Glutamatergic neuron (in vitro differentiated cells): ENCODE results near the gene TMEM267. TPM values are rescaled to one million over a fixed set of nuclear protein-coding genes. Genes with fewer than 3 reads are reported as not detected.
"Not testable (repeated sequence)": the region's sequence is repeated elsewhere in the genome, so short reads cannot be mapped to it uniquely, and the experiment has no call there.

Experiments used
- DNase-seq: peaks from one replicate; pipeline ENCODE4 v3.0.0; 2022
- H3K27ac Mint-ChIP-seq: one replicate; pipeline ENCODE4 v1.8.0; 2020; ENCODE audit warnings: mild to moderate bottlenecking, mixed read lengths, inconsistent platforms; ENCODE audit not compliant: unreplicated experiment
- H3K27me3 Mint-ChIP-seq: one replicate; pipeline ENCODE4 v1.8.0; 2020; ENCODE audit warnings: mild to moderate bottlenecking, moderate library complexity, mixed read lengths, inconsistent platforms; ENCODE audit not compliant: unreplicated experiment
- H3K36me3 Mint-ChIP-seq: one replicate; pipeline ENCODE4 v1.8.0; 2020; ENCODE audit warnings: mild to moderate bottlenecking, mixed read lengths, inconsistent platforms; ENCODE audit not compliant: unreplicated experiment
- H3K4me1 Mint-ChIP-seq: one replicate; pipeline ENCODE4 v1.8.0; 2020; ENCODE audit warnings: mild to moderate bottlenecking, low read depth, mixed read lengths, inconsistent platforms; ENCODE audit not compliant: unreplicated experiment
- H3K4me3 Mint-ChIP-seq: one replicate; pipeline ENCODE4 v1.8.0; 2020; ENCODE audit warnings: mild to moderate bottlenecking, mixed read lengths, inconsistent platforms; ENCODE audit not compliant: unreplicated experiment
- H3K9me3 Mint-ChIP-seq: one replicate; pipeline ENCODE4 v1.8.0; 2020; ENCODE audit warnings: mild to moderate bottlenecking, moderate library complexity, mixed read lengths, inconsistent platforms; ENCODE audit not compliant: unreplicated experiment
- CTCF ChIP-seq: fragments of 200-600 bp; sonication (generic); IDR thresholded peaks from one replicate; pipeline ENCODE4 v1.5.0; 2021; ENCODE audit not compliant: partially characterized antibody, unreplicated experiment
- total RNA-seq: library from RNA; stranded (reverse); fragmentation: NEBNext Ultra II Directional; extraction: Animal tissue kit (Norgen Biotek cat#: 25700); gene quantifications from one replicate; pipeline ENCODE4 v1.2.1, GENCODE V29; 2021; ENCODE audit not compliant: unreplicated experiment

The TMEM267 gene
- total RNA-seq, 1 donor from 2014 or later = 6.8 TPM

GRCh38 chr5:43484106-43484849 lies 613 bp upstream of the TMEM267 start:
- H3K27me3 Mint-ChIP-seq = peaks cover 4% of the 10 kb centered on the region
- H3K4me3 Mint-ChIP-seq = peak overlapping the region; percentile 98
- H3K9me3 Mint-ChIP-seq = peaks cover 7% of the 10 kb centered on the region
- peaks cover 7% of the 10 kb centered on the region for H3K4me1 Mint-ChIP-seq
- H3K36me3 Mint-ChIP-seq = no peaks in the 10 kb centered on the region
- TF ChIP-seq CTCF = peak; percentile 63
- peak; percentile 79 for DNase-seq
- H3K27ac Mint-ChIP-seq = peak overlapping the region; percentile 93

GRCh38 chr5:43482490-43483297 lies 971 bp downstream of the TMEM267 start:
- peak overlapping the region; percentile 98 for H3K4me3 Mint-ChIP-seq
- no peaks in the 10 kb centered on the region for H3K36me3 Mint-ChIP-seq
- H3K27ac Mint-ChIP-seq = peak overlapping the region; percentile 97
- peaks cover 7% of the 10 kb centered on the region for H3K9me3 Mint-ChIP-seq
- no peak for DNase-seq
- H3K4me1 Mint-ChIP-seq = peaks cover 7% of the 10 kb centered on the region
- TF ChIP-seq CTCF = no peak
- H3K27me3 Mint-ChIP-seq = peaks cover 4% of the 10 kb centered on the region

GRCh38 chr5:43469671-43470391 lies 13.8 kb downstream of the TMEM267 start:
- no peaks in the 10 kb centered on the region for H3K4me1 Mint-ChIP-seq
- H3K27me3 Mint-ChIP-seq = peaks cover 3% of the 10 kb centered on the region
- DNase-seq = no peak
- H3K27ac Mint-ChIP-seq = no peak overlapping the region
- peaks cover 5% of the 10 kb centered on the region for H3K9me3 Mint-ChIP-seq
- TF ChIP-seq CTCF = no peak
- H3K4me3 Mint-ChIP-seq = no peak overlapping the region
- peaks cover 33% of the 10 kb centered on the region for H3K36me3 Mint-ChIP-seq

GRCh38 chr5:43467100-43467499 lies 16.6 kb downstream of the TMEM267 start:
- Mint-ChIP-seq H3K27me3 (peaks cover 1% of the 10 kb centered on the region), H3K4me1 (no peaks in the 10 kb centered on the region), H3K36me3 (peaks cover 27% of the 10 kb centered on the region), H3K4me3 (no peak overlapping the region), H3K27ac (no peak overlapping the region), H3K9me3 (peaks cover 5% of the 10 kb centered on the region)
- TF ChIP-seq CTCF = no peak
- no peak for DNase-seq

GRCh38 chr5:43465455-43465854 lies 18.2 kb downstream of the TMEM267 start:
- not testable (repeated sequence) for H3K27me3 Mint-ChIP-seq, H3K9me3 Mint-ChIP-seq, H3K4me3 Mint-ChIP-seq, H3K27ac Mint-ChIP-seq, DNase-seq, H3K4me1 Mint-ChIP-seq
- peaks cover 20% of the 10 kb centered on the region for H3K36me3 Mint-ChIP-seq
